Keratinocyte (primary cell): Measurements from ENCODE around the gene CTNNA3. TPM values are rescaled to one million over a fixed set of nuclear protein-coding genes. Genes with fewer than 3 reads are reported as not detected.

Source experiments
- DNase-seq: peaks from one replicate; pipeline ENCODE4 v3.0.0-alpha.2; 2011; ENCODE audit warnings: low read depth, missing footprints, low spot score
- FAIRE-seq: peaks from 2 replicates; lab custom pipeline; 2011; peaks lifted over from hg19 to GRCh38; lab: Jason Lieb, UNC
- H2AFZ ChIP-seq: 2 replicates; pipeline ENCODE4 v1.6.0; 2012; ENCODE audit warnings: low read length, control low read depth, inconsistent platforms; ENCODE audit not compliant: control insufficient read depth
- H3K27ac ChIP-seq: 2 replicates; pipeline ENCODE4 v1.5.1; 2011; ENCODE audit warnings: low read length; ENCODE audit not compliant: control insufficient read depth, insufficient read depth
- H3K27me3 ChIP-seq: 3 replicates; pipeline ENCODE4 v1.6.0; 2011; ENCODE audit warnings: low read length; ENCODE audit not compliant: control insufficient read depth, insufficient read depth; ENCODE audit errors: extremely low read depth
- H3K36me3 ChIP-seq, 2 experiments: 2 replicates in 1 of 2; 3 replicates in 1 of 2; pipeline ENCODE4 v1.5.1; 2011; ENCODE audit warnings: low read length in 2 of 2, mild to moderate bottlenecking in 1 of 2; ENCODE audit not compliant: control insufficient read depth in 2 of 2, insufficient read depth in 2 of 2; ENCODE audit errors: extremely low read depth in 1 of 2
- H3K4me1 ChIP-seq: 3 replicates; pipeline ENCODE4 v1.5.1; 2011; ENCODE audit warnings: low read length; ENCODE audit not compliant: control insufficient read depth, insufficient read depth; ENCODE audit errors: extremely low read depth
- H3K4me2 ChIP-seq: 3 replicates; pipeline ENCODE4 v1.6.0; 2011; ENCODE audit warnings: low read depth, low read length; ENCODE audit not compliant: control insufficient read depth, insufficient read depth; ENCODE audit errors: extremely low read depth
- H3K4me3 ChIP-seq, 3 experiments: fragments of 200-600 bp in 1 of 3; sonication (generic) in 1 of 3; 2 replicates in 2 of 3; 3 replicates in 1 of 3; pipeline ENCODE4 v1.5.1; 2011 to 2016; ENCODE audit warnings: low read length in 3 of 3, mild to moderate bottlenecking in 3 of 3, control low read depth in 2 of 3, inconsistent platforms in 1 of 3, low read depth in 1 of 3, mixed read lengths in 1 of 3, mixed run types in 1 of 3, moderate library complexity in 1 of 3; ENCODE audit not compliant: control insufficient read depth in 2 of 3, insufficient read depth in 2 of 3; ENCODE audit errors: extremely low read depth in 1 of 3
- H3K79me2 ChIP-seq: 2 replicates; pipeline ENCODE4 v1.6.0; 2012; ENCODE audit warnings: low read length; ENCODE audit not compliant: control insufficient read depth, insufficient read depth
- H3K9ac ChIP-seq: 3 replicates; pipeline ENCODE4 v1.6.0; 2011; ENCODE audit warnings: low read length; ENCODE audit not compliant: control insufficient read depth, insufficient read depth; ENCODE audit errors: extremely low read depth
- H3K9me1 ChIP-seq: 3 replicates; pipeline ENCODE4 v1.6.0; 2011; ENCODE audit warnings: low read length; ENCODE audit not compliant: control insufficient read depth, insufficient read depth; ENCODE audit errors: extremely low read depth
- H3K9me3 ChIP-seq: 2 replicates; pipeline ENCODE4 v1.5.1; 2012; ENCODE audit warnings: low read depth, low read length; ENCODE audit not compliant: control insufficient read depth
- H4K20me1 ChIP-seq: 3 replicates; pipeline ENCODE4 v1.6.0; 2011; ENCODE audit warnings: low read length; ENCODE audit not compliant: control insufficient read depth, insufficient read depth; ENCODE audit errors: extremely low read depth
- CTCF ChIP-seq, 3 experiments: IDR thresholded peaks in 1 of 3; conservative IDR thresholded peaks in 1 of 3; optimal IDR thresholded peaks in 1 of 3; 2 replicates in 2 of 3; 3 replicates in 1 of 3; pipeline versions ENCODE3 to v1.5.1; 2011; ENCODE audit warnings: low read length in 3 of 3, mild to moderate bottlenecking in 3 of 3, moderate library complexity in 2 of 3, control low read depth in 1 of 3, inconsistent platforms in 1 of 3; ENCODE audit not compliant: insufficient read depth in 2 of 3; ENCODE audit errors: extremely low read depth in 1 of 3
- EZH2 ChIP-seq: IDR thresholded peaks from one replicate; pipeline ENCODE4 v1.6.1; 2012; ENCODE audit warnings: inconsistent platforms, mild to moderate bottlenecking, low read length, moderate library complexity
- dilution Hi-C: fragments of 300-500 bp; cut with MboI; formaldehyde crosslinking; loops from one replicate; pipeline ENCODE4 v1.7.0; 2020; ENCODE audit warnings: low sequenced_read_pairs; ENCODE audit not compliant: extremely low pct_ligation_motif_present
- polyA plus RNA-seq, 5 experiments: library from polyadenylated mRNA; depleted of rRNA in 3 of 5; stranded (reverse) in 3 of 5; stranded (forward) in 1 of 5; unstranded in 1 of 5; fragments of >200 nt; gene quantifications; 1 replicate in 1 of 5; 2 replicates in 3 of 5; 3 replicates in 1 of 5; pipeline versions ENCODE4 v1.2.1 to v1.2.3, GENCODE V29; 2011 to 2012; ENCODE audit warnings: missing spikeins in 2 of 5, low read depth in 1 of 5, low replicate concordance in 1 of 5
- small RNA-seq, 3 experiments: library from RNA; depleted of rRNA; stranded (forward); fragments of <200 nt; gene quantifications; one replicate each; pipeline ENCODE3, GENCODE V24; 2012; ENCODE audit warnings: low read depth in 3 of 3, low replicate concordance in 1 of 3; ENCODE audit not compliant: insufficient read length in 3 of 3

CTNNA3 gene
- polyA plus RNA-seq, 1 donor (not counting 4 experiments of a cell fraction or from before 2014, with no cell fraction given), result 0.01 TPM

GRCh38 chr10:65864529-65864928, 1831.5 kb downstream of the CTNNA3 start:
- Histone ChIP-seq H2AFZ (no peak overlapping the region), H3K9me1 (no peaks in the 10 kb centered on the region), H4K20me1 (no peaks in the 10 kb centered on the region), H3K79me2 (no peaks in the 10 kb centered on the region), H3K27ac (no peak overlapping the region), H3K36me3 (no peaks in the 10 kb centered on the region), H3K4me3 (no peak overlapping the region), H3K27me3 (no peaks in the 10 kb centered on the region), H3K9me3 (no peaks in the 10 kb centered on the region), H3K9ac (no peak overlapping the region), H3K4me2 (no peak overlapping the region), H3K4me1 (peaks cover 12% of the 10 kb centered on the region)
- DNase-seq (no peak), FAIRE-seq (no peak)
- TF ChIP-seq CTCF (optimal IDR thresholded peaks at IDR 0.05 in 1 of 3, IDR thresholded peaks at IDR 0.05 in 1 of 3, conservative IDR thresholded peaks at IDR 0.05 in 1 of 3; ENCODE audit: extremely low read depth in 1 of 3, insufficient read depth in 2 of 3, low read length in 3 of 3) (no peak), EZH2 (no peak)
- dilution Hi-C loops, result no loop called here

GRCh38 chr10:65864036-65864435, 1832.0 kb downstream of the CTNNA3 start:
- Histone ChIP-seq H3K79me2 (no peaks in the 10 kb centered on the region), H3K4me3 (no peak overlapping the region), H3K27me3 (no peaks in the 10 kb centered on the region), H3K27ac (no peak overlapping the region), H3K4me1 (peaks cover 12% of the 10 kb centered on the region), H3K36me3 (no peaks in the 10 kb centered on the region), H3K9ac (no peak overlapping the region), H2AFZ (no peak overlapping the region), H4K20me1 (no peaks in the 10 kb centered on the region), H3K9me3 (no peaks in the 10 kb centered on the region), H3K4me2 (no peak overlapping the region), H3K9me1 (no peaks in the 10 kb centered on the region)
- dilution Hi-C loops, result no loop called here
- FAIRE-seq (no peak), DNase-seq (no peak)
- TF ChIP-seq EZH2, result no peak
- TF ChIP-seq CTCF (optimal IDR thresholded peaks at IDR 0.05 in 1 of 3, IDR thresholded peaks at IDR 0.05 in 1 of 3, conservative IDR thresholded peaks at IDR 0.05 in 1 of 3; ENCODE audit: extremely low read depth in 1 of 3, insufficient read depth in 2 of 3, low read length in 3 of 3), result no peak

Small RNAs within 50 kb of the gene (small RNA-seq; reads per million reads assigned to genes)
- 0 reads per million in 3 experiments for gene AL607023.1
- gene MIR7151, result 0 reads per million in 3 experiments

Other genes starting within 250 kb of the CTNNA3 start
- gene DNAJC12, start 142.0 kb upstream of the CTNNA3 start, polyA plus RNA-seq, result 0.31 to 0.45 TPM (median 0.31 TPM) in 3 replicates
- 4.6 to 9.8 TPM (median 6.1 TPM) in 3 replicates for gene SIRT1, start 188.5 kb upstream of the CTNNA3 start, polyA plus RNA-seq